A549 treated with CpdA at 1 μM for 4 hours (cell line): ENCODE results near the gene USP40. TPM values are rescaled to one million over a fixed set of nuclear protein-coding genes. Genes with fewer than 3 reads are reported as not detected.

Experiments
- total RNA-seq: library from RNA; stranded (reverse); fragments of 200-300 nt; extraction: Qiagen RNA extraction; gene quantifications from 5 replicates; pipeline ENCODE4 v1.2.3, GENCODE V29; 2022; ENCODE audit warnings: low read depth

Gene USP40, protein sequence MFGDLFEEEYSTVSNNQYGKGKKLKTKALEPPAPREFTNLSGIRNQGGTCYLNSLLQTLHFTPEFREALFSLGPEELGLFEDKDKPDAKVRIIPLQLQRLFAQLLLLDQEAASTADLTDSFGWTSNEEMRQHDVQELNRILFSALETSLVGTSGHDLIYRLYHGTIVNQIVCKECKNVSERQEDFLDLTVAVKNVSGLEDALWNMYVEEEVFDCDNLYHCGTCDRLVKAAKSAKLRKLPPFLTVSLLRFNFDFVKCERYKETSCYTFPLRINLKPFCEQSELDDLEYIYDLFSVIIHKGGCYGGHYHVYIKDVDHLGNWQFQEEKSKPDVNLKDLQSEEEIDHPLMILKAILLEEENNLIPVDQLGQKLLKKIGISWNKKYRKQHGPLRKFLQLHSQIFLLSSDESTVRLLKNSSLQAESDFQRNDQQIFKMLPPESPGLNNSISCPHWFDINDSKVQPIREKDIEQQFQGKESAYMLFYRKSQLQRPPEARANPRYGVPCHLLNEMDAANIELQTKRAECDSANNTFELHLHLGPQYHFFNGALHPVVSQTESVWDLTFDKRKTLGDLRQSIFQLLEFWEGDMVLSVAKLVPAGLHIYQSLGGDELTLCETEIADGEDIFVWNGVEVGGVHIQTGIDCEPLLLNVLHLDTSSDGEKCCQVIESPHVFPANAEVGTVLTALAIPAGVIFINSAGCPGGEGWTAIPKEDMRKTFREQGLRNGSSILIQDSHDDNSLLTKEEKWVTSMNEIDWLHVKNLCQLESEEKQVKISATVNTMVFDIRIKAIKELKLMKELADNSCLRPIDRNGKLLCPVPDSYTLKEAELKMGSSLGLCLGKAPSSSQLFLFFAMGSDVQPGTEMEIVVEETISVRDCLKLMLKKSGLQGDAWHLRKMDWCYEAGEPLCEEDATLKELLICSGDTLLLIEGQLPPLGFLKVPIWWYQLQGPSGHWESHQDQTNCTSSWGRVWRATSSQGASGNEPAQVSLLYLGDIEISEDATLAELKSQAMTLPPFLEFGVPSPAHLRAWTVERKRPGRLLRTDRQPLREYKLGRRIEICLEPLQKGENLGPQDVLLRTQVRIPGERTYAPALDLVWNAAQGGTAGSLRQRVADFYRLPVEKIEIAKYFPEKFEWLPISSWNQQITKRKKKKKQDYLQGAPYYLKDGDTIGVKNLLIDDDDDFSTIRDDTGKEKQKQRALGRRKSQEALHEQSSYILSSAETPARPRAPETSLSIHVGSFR
- 22.7 to 26.3 TPM (median 24.0 TPM) in 5 replicates for total RNA-seq

DNA sequence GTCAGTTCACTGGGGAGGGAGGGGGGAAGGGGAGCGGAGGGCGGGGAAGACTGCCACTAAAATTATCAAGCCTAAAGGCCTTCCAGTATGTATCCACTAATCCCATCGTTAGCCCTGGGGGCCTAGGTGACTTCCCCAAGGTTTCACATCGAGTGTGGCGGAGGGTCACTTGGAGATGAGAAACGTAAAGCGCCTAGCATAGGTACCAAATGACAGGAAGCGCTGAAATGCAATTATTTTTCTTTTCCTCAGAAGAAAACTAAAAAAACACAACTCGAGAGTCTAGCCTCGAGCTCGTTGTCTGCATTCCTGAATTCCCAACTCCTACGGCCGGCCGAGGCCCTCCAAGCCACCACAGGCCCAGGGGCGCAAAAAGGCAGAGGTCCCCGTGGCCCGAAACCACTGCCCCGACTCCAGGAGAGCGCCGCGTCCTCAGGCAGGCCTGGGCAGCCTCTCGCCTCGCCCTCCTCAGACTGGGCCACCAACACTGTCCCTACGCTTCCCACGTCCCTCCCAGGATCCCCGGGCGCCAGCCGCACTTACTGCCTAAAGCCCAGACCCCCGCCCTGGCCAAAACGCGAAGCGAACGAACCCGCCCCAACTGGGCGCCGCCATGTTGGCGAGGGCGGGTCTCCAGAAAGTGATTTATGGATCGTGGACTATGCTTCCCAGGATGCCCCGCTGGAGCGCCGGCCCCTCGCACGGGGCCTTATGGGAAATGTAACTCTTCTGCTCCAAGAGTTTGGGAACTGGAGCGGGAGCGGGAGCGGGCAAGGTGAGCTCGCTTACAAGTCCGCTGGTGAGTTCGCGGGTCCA lies at the start of gene USP40:
Gene USP40 (minus strand): TSS at position 642 of the 816 bp plus-strand sequence. CDS start 1,228 bp downstream, outside the sequence.

Other genes with a start within 250 kb of the USP40 start
- gene DGKD, start 212.3 kb downstream of the USP40 start, total RNA-seq, result 76.0 to 108 TPM (median 89.2 TPM) in 5 replicates
- gene UGT1A8, start 50.9 kb upstream of the USP40 start, total RNA-seq, result 0.03 to 0.08 TPM in 2 of 5 replicates, not detected in the others
- gene UGT1A10, start 69.7 kb upstream of the USP40 start, total RNA-seq, result 0.02 to 0.26 TPM (median 0.21 TPM) in 3 of 5 replicates, not detected in the others
- gene UGT1A9, start 105.1 kb upstream of the USP40 start, total RNA-seq, result 4.0 to 6.7 TPM (median 4.7 TPM) in 5 replicates
- 3.9 to 6.1 TPM (median 4.4 TPM) in 5 replicates for gene UGT1A7, start 115.1 kb upstream of the USP40 start, total RNA-seq
- 0.81 to 1.6 TPM (median 1.2 TPM) in 5 replicates for gene UGT1A6, start 126.1 kb upstream of the USP40 start, total RNA-seq
- not detected in 5 replicates for gene UGT1A5, start 146.1 kb upstream of the USP40 start, total RNA-seq
- 0.07 TPM in 1 of 5 replicates, not detected in the others for gene UGT1A4, start 152.0 kb upstream of the USP40 start, total RNA-seq
- 0.08 to 0.23 TPM (median 0.13 TPM) in 3 of 5 replicates, not detected in the others for gene UGT1A3, start 162.3 kb upstream of the USP40 start, total RNA-seq
- gene UGT1A1, start 193.5 kb upstream of the USP40 start, total RNA-seq, result 0.65 to 1.3 TPM (median 0.71 TPM) in 5 replicates
- gene MROH2A, start 211.5 kb upstream of the USP40 start, total RNA-seq, result 0.10 to 0.19 TPM (median 0.13 TPM) in 3 of 5 replicates, not detected in the others